ENCODE data around the gene KRT81.
"Not testable (repeated sequence)": the region's sequence is repeated elsewhere in the genome, so short reads cannot be mapped to it uniquely, and the experiment has no call there.

KRT81 gene

GRCh38 chr12:52296572-52297215 lies 5.4 kb upstream of the KRT81 start:
- no peak for DNase-seq (ENCODE audit: low read depth)

GRCh38 chr12:52295663-52296062 lies 4.3 kb upstream of the KRT81 start:
- no peak for DNase-seq (ENCODE audit: low read depth)

DNA sequence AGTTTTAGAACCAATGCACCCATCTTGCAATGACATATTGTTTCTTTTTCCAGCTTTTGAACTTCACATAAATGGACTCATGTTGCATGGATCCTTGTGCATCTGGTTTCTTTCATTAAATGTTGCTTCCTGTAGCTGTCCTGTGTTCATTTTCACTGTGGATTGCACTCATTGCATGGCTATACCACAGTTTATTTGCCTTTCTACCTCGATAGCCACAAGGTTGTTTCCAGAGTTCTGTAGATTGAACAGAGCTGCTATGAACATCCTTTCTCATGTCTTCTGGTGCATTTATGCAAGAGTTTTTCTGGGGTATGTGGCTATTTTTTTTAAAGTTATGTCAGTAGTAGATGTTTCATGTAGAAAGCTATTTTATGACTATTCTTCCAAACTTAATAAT lies 3.5 kb upstream of the KRT81 start:
- DNase-seq (ENCODE audit: low read depth): no peak

DNA sequence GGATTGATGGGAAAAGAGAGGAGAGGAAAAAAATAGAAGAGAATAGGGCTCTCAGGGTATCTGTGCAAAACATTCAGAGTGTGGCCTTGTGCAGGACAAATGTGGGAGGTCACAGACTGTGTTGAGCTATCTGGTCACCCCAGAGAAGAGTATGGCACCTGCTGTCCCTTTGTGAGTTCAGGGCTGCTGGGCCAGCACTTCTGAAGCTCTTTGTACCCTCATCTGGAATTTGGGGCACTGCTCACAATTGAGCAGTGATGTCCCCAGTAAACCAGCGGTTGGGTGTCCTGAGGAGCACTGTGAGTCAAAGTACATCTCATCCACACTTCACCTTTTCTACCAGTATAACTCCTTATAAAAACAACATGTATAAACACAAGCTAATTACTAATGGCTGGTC lies 2.6 kb upstream of the KRT81 start:
- no peak for DNase-seq (ENCODE audit: low read depth)

- not testable (repeated sequence) for DNase-seq (ENCODE audit: low read depth)
Observed at GRCh38 chr12:52290483-52291134, 725 bp downstream of the KRT81 start.

- not testable (repeated sequence) for DNase-seq (ENCODE audit: low read depth)
Observed at GRCh38 chr12:52287816-52288805, 3.2 kb downstream of the KRT81 start.

- not testable (repeated sequence) for DNase-seq (ENCODE audit: low read depth)
Observed at GRCh38 chr12:52286857-52287785, 4.2 kb downstream of the KRT81 start.

DNA sequence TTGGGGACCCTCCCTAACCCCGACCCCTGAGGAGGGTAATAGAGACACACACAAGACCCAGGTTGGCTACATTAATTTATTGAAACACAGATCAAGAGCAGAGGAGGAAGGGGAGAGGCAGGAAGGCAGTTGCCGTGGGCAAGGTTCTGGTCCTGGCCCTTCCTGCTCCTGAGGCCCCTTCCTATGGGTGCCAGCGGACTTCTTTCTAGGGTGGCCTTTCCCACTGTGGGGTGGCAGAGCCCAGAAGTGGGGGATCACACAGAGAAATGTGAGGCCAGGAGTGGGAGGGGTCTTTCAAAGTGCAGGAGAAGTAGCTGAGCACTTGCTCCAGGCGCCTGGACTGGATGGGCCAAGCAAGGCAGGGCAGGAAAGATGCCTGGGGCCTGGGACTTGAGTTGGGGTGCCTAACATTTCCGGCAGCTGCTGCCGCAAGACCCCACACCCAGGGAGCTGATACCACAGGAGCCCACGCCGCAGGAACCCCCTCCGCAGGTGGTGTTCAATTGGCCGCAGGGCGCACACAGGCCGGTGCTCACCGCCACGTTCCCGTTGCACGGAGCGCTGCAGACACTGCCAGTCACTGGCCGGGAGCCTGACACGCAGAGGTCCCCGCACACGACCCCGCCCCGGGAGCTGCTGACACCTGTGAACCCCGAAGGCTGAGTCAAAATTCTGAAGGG lies 5.3 kb downstream of the KRT81 start:
- no peak for DNase-seq (ENCODE audit: low read depth)

DNA sequence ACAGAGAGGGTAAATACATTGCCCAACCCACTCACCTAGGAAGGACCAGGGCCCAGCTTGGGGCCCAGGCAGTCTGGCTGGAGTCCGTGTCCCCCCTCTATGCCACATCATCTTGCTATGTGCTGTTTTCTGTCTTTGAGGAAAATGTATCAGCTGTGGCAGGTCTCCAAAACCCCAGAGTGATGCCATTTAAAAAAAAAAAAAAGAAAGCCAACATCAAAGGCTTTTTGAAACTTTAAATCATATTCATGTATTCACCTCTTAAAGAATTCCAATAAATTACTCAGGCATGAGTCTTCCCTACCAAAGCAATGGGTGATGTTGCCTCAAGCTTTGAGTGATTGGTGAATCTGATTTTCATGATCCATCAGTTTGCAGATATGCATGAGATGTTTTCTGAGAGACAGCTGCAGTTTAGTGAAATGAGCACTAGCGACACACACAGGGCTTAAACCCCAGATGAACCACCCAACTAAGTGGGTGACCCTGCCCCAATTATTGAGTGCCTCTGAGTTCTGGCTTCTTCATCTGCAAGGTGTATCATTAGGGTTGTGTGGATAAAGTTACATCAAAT lies 6.1 kb downstream of the KRT81 start:
- no peak for DNase-seq (ENCODE audit: low read depth)

DNA sequence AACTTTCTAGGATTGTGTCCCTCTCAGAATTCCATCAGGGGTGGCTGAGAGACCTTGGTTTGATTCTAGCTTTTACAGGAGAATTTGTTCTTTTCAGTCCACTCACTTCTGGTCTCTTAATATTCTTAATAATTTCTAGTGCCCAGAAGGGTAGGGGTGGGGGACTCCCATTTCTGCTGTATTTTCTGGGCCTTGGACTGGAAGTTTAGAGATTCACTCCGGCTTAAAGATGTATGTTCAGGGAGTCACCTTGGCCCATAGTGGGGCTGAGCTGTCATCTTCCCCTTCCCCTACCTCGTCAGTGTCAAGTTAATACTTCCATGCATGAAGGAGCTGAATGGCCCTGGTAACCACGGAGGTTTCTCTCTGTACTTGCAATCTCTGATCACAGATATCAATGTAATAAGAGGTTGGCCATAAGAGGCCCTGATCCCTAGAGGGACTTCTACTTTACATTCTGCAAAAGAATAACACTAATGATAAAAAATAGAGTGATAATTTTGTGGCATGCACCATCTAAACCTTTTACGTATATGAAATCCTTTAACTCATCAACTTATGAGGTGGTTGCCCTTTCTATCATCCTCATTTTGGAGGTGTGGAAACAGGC lies 6.7 kb downstream of the KRT81 start:
- no peak for DNase-seq (ENCODE audit: low read depth)

- peak; percentile 96 for DNase-seq (ENCODE audit: low read depth)
Observed at GRCh38 chr12:52280796-52281560, 10.4 kb downstream of the KRT81 start.

- peak; percentile 92 for DNase-seq (ENCODE audit: low read depth)
Observed at GRCh38 chr12:52280319-52280795, 11.0 kb downstream of the KRT81 start.

DNA sequence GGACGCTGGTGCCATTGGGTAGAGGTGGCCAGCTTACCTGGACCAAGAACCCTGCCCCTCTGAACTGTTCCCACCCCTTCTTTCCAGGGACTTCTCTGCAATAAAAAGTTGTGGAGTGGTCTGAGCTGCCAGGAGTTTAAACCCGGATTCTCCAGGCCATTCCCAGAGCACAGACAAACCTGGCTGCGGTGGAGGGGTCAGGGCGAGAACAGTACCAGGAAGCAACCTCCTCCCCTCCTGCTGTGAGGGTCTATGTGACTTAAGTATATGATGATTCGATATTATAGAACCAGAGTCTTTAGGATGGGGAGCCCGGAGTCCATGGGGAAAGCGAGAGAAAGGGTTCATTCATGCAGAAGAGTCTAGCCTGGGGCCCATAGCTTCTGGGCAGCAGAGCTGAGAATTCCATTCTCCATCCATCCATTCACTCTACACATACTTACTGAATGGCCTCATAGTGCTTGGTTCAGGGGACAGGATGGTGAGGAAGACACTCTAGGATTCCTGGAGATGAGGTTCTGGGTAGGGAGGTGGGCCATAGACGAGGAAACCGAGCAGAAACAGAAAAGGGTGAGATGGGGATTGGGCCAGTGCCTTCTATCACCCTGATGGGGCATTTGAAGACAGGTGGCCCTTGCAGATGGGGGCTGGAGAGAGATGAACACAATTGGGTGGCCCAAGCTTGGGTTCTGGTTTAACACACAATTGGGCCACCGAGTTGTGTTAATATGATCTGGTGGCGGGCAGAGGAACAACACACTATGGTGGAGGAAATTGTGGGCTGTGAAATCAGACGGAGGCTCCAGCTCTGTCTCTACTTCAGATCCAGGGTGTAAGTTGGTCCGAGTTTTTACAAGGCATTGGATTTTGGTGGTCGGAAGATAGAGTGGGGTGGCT lies 11.7 kb downstream of the KRT81 start:
- peak; percentile 24 for DNase-seq (ENCODE audit: low read depth)

DNA sequence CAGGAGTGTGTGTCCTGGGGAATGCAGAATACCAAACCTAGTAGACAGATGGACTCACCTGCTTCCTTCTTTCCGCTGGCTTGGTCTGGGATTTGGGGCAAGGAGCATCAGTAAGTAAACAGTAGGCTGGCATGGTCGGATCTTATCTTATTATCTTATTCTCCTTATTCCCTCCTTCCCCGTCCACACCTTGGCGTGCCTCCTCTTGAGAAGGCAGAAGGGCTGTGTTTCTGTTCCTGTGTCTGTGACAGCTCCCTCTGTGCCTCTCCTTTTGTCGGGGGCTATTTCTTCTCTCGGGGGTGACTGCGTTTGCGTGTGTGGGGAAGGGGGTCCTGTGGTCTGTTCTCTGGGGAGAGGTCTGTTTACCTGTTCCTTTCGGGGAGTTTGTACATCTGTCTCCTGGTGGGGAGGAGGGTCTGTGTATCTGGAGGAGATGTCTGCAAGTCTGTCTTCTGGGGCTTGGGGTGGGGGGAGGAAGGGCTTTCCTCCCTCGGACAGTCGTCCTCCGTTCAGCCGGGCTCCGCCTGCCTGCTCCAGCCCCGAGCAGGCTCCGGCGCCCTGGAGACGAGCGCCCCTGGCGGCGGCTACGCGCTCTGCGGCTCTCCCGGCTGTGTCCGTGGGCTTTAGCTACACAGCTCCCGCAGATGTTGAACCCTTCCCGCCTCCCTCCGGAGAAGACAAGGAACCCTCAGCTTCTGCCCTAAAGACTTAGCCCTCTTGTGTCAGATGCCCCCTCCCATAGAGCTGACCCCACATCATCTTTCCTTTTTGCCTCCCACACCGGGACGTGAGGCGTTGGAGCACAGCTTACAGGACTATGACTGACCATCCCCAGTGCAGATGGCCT lies 12.5 kb downstream of the KRT81 start:
- DNase-seq (ENCODE audit: low read depth): peak; percentile 64

- DNase-seq (ENCODE audit: low read depth): no peak
Observed at GRCh38 chr12:52277486-52278245, 13.7 kb downstream of the KRT81 start.

GRCh38 chr12:52275686-52276085 lies 15.6 kb downstream of the KRT81 start:
- DNase-seq (ENCODE audit: low read depth): no peak
